Astrocyte of the cerebellum (primary cell): ENCODE measurements around the gene RUNDC1.
"Not testable (repeated sequence)": the region's sequence is repeated elsewhere in the genome, so short reads cannot be mapped to it uniquely, and the experiment has no call there.

Source experiments
- DNase-seq: peaks from one replicate; pipeline ENCODE4 v3.0.0-alpha.2; 2011; ENCODE audit warnings: low read depth
- H3K4me3 ChIP-seq: 2 replicates; pipeline ENCODE4 v1.5.1; 2011; ENCODE audit warnings: mild to moderate bottlenecking, low read depth, low read length, moderate library complexity
- CTCF ChIP-seq: IDR thresholded peaks from 2 replicates; pipeline ENCODE4 v1.5.1; 2012; ENCODE audit warnings: low read length, low read depth, moderate library complexity, mild to moderate bottlenecking; ENCODE audit errors: missing control alignments
- in situ Hi-C: cut with HindIII; loops from 2 replicates; pipeline ENCODE4 v1.10.0; 2017; ENCODE audit warnings: low sequenced_read_pairs

The RUNDC1 gene

GRCh38 chr17:42964161-42964932, 16.0 kb upstream of the RUNDC1 start, which contains the start of gene AARSD1:
Gene AARSD1 (minus strand): TSS chr17:42964454. CDS start chr17:42964440, 14 bp downstream.
- in situ Hi-C loops: no loop called here
- H3K4me3 ChIP-seq: peak within 1 kb of the TSS; percentile 77
- peak; percentile 90 for DNase-seq
- TF ChIP-seq CTCF: no peak

GRCh38 chr17:42967925-42968324, 12.4 kb upstream of the RUNDC1 start:
- H3K4me3 ChIP-seq: no peak overlapping the region
- in situ Hi-C loops: no loop called here
- no peak for TF ChIP-seq CTCF
- no peak for DNase-seq

- no peak for DNase-seq
- TF ChIP-seq CTCF: no peak
- in situ Hi-C loops: no loop called here
- H3K4me3 ChIP-seq: no peak overlapping the region
These were observed 11.3 kb upstream of the RUNDC1 start for GRCh38 chr17:42969001-42969581.

- TF ChIP-seq CTCF: no peak
These were observed 8.8 kb upstream of the RUNDC1 start for GRCh38 chr17:42971589-42971988.

GRCh38 chr17:42973323-42973722, 7.0 kb upstream of the RUNDC1 start:
- in situ Hi-C loops, H3K4me3 ChIP-seq, DNase-seq: not testable (repeated sequence)

More at GRCh38 chr17:42971589-42971988, 8.8 kb upstream of the RUNDC1 start:
- in situ Hi-C loops: no loop called here
- DNase-seq: no peak
- no peak overlapping the region for H3K4me3 ChIP-seq

GRCh38 chr17:42975265-42975664, 5.1 kb upstream of the RUNDC1 start:
- DNase-seq: no peak
- in situ Hi-C loops: loop anchor here (5.0 kb wide), 1 partner anchor 42 kb away; no protein-coding TSS in a partner anchor
- TF ChIP-seq CTCF: no peak
- H3K4me3 ChIP-seq: no peak overlapping the region

- in situ Hi-C loops: loop anchor here (5.0 kb wide), 1 partner anchor 42 kb away; no protein-coding TSS in a partner anchor
- H3K4me3 ChIP-seq, DNase-seq: not testable (repeated sequence)
These were observed 4.7 kb upstream of the RUNDC1 start for GRCh38 chr17:42975701-42976100.
